Amniotic stem cell (primary cell): ENCODE measurements around the gene ADSS1.

Experiments
- DNase-seq: peaks from one replicate; lab custom pipeline; 2025; lab: John Stamatoyannopoulos, UW

Gene ADSS1

GRCh38 chr14:104687601-104688504 is 36.2 kb upstream of the ADSS1 start:
- DNase-seq = no peak

- DNase-seq = no peak
Observed at GRCh38 chr14:104688505-104689108, 35.4 kb upstream of the ADSS1 start.

DNA sequence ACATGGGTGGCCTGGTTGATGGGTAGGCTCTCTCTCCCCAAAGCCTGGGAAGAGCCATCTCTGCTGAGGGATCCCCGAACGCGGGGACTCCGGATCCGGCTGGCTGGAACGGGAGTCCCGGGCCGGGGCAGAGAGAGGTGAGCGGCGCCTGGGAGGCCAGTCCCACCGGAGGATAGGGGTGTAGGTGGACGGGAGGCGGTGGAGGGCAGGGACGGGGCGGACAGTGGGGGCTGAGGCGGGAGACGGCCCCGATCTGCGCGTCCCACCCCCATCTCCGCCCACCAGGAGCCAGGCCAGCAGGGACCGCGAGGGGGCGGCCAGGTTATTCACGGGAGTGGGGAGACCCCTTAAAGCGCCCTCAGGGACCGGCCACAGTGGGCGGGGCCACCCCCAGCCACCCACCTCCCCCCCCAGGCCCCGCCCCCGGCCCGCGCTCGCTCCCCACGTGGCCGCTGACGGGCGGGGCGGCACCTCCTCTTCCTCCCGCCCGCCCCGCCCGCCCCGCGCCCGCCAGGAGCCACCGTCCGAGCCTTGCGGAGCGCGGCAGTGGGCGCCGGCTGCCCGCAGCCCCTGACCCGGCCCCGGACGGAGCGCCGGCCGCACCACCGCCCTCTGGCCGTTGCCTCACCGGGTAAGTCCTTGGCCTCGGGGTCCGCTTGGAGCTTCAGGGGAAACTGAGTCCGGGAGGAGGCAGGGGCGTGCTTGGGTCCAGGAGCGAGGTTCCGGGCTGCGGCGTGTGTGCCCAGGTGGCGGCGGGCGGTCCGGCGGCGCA is 34.7 kb upstream of the ADSS1 start, which contains the start of gene INF2:
Gene INF2, plus strand, starts transcription at position 510 of the 772 bp plus-strand sequence. CDS start 11,748 bp downstream, outside the sequence.
- no peak for DNase-seq

DNA sequence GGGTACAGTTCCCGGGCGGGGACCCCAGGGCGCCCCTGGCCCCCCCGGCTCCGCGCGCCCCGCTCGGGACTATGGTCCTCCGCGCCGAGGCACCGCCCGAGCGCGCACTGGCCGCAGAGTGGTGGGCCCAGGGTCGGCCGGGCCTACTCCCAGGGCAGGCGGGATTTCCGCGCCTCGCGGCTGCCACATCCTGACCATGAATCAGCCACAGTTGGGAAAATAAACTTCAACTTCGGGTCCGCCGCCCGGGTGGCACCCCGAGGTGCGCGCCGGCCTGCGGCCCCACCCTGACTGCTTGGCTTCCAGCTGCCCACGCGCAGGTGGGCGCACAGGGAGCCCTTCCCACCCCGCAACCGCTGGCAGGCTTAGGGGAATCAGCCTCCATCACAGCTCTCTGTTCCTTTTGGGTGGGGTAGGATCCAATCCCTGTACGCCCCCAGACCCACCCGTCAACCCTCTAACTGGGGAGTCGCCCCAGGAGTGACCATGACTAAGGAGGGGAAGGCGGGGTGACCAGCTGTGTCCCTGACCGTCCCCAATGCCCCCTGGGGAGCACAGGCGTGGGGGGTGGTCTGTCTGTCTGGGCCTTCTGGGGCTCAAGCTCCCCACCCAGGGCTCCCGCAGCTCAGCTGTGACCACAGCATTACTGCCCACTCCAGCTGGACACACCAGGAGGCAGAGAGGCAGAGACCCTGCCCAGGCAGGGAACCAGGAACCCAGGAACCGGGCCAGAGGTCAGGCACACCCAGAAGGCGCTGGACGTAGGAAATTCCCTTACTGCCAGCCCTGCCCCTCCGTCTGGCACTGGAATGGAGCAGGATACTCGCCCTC is 33.9 kb upstream of the ADSS1 start:
- no peak for DNase-seq

DNA sequence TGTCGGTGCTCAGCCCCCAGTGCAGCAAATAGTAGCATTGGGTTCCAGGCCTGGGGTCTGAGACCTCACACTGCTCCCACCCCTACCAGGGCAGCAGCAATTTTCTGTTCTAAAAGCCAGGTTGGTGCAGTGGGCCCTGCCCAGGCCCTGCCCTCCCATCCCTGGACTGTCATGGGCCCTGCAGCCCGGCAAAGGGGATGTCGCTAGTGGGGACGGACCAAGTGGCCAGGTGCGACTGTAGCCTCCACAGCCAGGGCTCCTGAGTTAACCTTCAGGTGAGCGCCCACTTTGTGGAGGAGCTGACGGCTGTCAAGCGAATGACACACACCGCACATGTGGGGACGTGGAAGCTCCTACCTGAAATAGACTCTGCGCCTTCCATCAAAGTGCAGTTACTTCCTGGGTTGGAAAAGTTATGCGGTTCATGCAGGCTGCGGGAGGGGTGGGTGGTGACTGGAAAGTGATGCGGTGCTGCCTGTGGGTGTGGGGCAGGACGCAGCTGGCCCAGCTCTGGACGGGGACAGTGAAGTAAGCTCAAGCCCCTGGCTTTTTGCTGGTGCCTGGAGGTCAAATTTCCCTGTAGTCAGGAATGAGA is 33.1 kb upstream of the ADSS1 start:
- no peak for DNase-seq

GRCh38 chr14:104691546-104692260 is 32.3 kb upstream of the ADSS1 start:
- no peak for DNase-seq

GRCh38 chr14:104692261-104692938 is 31.6 kb upstream of the ADSS1 start:
- no peak for DNase-seq

DNA sequence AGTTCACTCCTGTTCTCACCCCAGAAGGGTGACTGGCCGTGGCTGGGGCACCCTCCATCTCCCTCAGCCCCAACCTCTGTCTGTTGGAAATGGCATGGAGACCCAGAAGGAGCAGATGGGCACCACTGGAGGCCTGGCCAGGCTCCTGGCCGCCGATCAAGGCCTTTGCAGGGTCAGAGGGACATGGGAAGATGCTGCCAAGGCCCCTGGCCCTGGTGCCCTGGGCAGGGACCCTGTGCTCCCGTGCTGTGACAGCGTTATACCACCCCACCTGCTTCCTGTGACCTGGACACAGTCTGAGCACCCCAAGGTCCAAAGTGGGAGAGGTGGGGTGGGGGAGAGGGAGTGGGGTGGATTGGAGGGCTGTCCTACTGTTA is 31.1 kb upstream of the ADSS1 start:
- no peak for DNase-seq

GRCh38 chr14:104693482-104694431 is 30.3 kb upstream of the ADSS1 start:
- no peak for DNase-seq

GRCh38 chr14:104694475-104694950 is 29.5 kb upstream of the ADSS1 start:
- DNase-seq = no peak

DNA sequence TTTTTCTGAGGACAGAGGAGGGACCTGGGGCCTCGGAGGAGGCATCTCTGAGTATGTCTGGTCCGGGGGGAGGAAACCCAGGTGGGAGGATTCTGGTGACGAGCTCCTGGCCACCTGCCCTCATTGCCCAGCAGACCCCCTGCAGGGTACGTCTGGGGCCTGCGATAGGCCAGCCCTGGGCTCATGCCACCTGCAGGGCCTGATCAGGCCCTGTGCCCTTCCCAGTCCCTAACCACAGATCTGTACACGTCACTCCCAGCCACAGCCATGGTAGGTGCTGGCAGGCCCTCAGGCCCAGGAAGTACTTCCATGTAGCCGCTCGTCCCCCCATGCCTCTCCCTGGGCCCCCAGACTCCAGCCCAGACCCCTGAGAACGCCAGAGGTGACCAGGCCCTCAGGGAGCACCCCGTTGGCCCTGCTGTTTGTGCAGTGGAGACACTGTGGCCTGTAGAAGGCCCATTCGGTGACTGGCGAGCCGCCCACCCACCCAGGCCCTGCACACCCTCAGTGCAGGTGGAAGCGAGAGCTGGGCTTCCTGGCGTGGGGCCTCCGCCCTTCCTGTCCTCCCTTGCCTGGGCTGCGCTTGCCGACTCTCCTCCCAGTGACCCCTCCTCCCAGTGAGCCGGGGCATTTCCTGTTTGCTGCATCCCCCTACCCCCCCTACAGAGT is 28.9 kb upstream of the ADSS1 start:
- DNase-seq = no peak

GRCh38 chr14:104695660-104696000 is 28.4 kb upstream of the ADSS1 start:
- no peak for DNase-seq

GRCh38 chr14:104696671-104697316 is 27.2 kb upstream of the ADSS1 start:
- DNase-seq = no peak

GRCh38 chr14:104697317-104697703 is 26.7 kb upstream of the ADSS1 start:
- no peak for DNase-seq

DNA sequence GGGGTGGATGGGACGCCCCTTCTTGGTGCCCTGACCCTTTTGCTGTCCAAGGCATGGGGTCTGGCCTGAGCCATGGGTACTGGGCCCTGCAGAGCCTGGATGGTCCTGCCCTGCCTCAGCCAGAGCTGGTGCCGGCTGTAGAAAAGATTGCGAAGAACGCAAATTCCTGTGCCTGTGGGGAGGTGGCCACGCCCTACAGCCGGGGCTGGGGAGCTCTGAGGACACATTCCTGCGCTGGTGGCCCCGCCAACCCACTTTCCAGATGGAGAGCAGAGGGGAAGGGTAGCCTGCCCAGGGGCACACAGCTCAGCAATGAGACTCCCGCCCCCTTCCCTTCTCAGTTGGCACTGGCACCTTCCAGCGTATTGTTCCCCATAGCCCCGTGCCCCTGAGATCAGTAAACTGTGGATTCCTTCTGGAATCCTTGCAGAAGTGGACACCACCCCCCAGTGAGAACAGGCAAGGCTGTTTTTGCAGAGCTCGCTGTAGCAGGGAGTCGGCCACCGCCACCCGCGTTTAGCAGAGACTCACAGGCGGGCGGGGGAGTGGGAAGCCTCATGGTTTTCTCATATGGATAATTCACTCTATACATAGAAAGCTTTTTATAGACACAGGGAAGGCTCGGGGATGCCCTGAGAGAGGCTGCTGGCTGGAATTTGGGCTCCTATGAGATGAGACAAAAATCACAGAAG is 26.0 kb upstream of the ADSS1 start:
- DNase-seq = no peak

- no peak for DNase-seq
Observed at GRCh38 chr14:104698688-104699425, 25.2 kb upstream of the ADSS1 start.

DNA sequence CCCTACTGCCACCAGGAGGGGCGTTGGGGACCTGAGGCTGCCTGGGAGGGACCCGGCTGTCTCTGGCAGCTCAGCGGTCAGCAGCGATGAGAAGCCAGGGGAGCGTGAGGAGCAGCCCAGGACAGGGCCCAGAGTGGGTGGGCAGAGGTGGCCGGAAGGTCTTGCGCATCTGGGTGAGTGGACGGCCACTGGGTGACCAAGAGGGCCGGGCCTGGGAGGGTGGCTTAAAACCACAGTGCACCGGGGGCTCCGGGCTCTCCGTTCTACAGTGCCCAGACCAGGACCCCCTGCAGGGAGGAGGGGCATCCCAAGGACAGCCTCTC is 24.6 kb upstream of the ADSS1 start:
- DNase-seq = no peak
